Measurements from ENCODE around the gene CD200R1.
"Not testable (repeated sequence)": the region's sequence is repeated elsewhere in the genome, so short reads cannot be mapped to it uniquely, and the experiment has no call there.

CD200R1 gene

DNA sequence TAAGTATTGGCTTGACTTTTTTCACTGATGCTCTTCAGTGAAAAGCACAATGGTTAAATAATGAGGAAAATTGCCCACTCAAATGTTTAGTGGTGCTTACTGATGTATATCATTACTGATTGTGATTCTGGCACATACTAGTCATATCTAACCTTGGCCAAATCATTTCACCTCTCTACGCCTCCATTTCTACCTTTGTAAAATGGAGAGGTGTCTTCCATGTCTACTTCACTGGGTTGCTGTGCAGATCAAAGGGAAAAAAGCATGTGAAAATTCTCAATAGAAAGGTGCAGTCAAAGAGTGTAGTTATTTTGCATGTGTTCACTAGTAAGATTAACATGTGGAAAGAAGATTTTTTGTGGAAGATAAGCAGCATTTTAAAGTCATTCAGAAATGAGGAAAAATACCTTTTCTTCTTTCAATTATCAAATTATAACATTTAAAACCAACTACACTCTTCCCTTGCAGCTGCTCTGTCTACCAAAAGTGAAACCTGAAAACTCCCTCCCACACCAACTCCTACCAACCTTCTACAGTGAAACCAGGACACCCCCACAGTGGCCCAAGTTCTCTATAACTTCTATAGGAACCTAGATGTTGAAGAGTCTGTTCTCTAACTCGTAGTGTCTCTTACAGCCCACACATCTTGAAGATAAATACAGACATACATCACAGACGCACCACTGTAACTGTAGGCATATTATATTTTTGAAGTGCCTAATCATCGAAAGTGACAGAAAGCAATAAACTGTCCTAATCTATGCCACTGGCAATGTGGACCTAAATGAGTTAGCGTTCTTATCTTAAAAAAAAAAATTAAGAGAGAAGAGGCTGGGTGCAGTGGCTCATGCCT lies 1.4 kb downstream of the CD200R1 start:
- DNase-seq: peak; percentile 62

DNA sequence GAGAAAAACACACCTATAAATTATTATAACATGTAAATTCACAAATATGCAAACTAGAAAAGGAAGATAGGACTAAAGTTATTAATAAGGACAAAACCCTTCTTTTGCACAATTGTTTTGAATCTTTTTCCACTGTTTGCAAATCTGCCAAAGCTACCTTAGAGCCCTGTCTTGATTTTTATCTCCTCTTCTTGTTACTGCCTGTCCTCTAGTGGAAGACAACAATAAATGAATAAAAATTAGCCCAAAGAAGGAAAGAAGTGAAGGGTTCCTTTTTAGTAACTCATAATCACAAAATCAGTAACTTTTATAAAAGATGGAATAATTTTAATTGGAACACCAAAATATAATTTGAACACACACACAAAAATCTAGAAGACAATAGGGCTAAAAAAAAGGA lies 2.7 kb downstream of the CD200R1 start:
- DNase-seq: no peak

DNA sequence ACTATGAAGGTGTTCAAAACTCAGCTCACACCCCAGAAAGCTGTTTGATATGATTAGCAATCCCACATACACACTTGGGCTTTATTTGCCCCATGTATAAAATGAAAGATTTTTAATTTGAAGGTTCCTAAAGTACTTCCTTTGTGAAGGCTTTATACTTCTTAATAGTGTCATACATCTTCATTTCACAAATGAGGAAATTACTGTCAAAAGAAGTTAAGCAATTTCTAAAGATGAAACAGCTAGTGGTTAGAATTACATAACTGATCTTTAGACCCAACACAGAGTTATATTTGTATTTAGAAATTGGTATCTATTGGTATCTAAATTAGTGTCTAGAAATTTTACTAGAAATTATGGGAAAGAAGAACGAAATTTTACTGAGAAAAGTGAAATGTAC lies 7.1 kb downstream of the CD200R1 start:
- DNase-seq: no peak

DNA sequence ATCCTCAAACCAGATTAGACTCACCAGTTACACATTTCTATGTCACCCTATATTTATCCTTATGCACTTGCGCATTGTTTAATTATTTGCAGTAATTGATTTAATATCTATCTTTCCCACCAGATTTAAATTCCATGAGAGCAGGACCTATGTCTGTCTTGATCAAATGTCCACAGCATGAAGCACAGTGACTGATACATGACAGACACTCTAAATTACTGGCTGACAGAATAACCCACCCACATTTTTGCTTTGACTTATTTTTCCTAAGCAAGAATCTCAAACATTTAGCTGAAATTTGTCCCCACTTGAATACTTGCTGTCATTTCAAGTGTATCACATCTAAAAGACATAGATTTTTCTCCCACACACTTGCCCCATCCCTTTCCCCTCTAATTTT lies 7.5 kb downstream of the CD200R1 start:
- no peak for DNase-seq

DNA sequence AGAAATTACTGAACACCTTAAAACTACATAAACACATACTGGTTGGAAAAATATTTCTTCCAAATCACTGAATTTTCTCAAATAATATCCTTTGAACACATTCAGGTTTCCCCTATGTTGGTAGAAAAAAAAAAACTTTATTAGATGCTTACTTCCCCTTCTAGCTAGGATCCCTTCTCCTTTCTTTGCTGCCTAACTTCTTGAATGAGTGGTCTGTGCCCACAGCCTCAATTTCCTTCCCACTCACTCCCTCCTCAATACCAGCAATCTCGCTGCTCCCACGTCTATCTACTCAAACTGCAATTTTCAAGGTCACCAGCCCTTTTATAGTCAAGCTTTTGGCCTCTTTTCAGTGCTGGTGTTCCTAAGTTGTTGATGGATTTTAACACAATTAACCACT lies 8.3 kb downstream of the CD200R1 start:
- no peak for DNase-seq

DNA sequence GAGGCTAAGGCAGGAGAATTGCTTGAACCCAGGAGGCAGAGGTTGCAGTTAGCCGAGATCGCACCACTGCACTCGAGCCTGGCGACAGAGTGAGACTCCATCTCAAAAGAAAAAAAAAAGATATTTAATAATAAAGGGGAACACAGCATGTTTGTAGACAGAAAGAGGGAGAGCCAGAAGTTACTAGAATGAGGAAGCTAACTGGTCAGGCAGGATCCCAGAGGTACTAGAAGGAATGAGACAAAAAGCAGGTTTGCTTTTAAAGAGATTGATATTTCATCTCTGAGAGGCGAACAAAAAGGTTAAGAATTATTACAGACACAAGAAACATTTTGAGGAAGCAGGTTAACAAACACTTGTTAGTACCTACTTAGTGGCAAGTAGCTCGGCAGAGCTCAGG lies 9.2 kb downstream of the CD200R1 start:
- no peak for DNase-seq

DNA sequence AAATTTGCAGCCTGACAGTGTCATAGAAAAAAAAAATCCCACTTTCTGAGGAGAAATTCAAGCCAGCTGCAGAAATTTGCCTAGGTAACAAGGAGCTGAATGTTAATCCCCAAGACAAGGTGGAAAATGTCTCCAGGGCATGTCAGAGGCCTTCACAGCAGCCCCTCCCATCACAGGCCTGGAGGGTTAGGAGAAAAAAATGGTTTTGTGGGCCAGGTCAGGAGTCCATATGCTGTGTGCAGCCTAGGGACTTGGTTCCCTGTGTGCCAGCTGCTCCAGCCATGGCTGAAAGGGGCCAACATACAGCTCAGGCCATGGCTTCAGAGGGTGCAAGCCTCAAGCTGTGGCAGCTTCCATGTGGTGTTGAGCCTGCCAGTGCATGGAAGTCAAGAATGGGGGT lies 11.2 kb downstream of the CD200R1 start:
- no peak for DNase-seq

DNA sequence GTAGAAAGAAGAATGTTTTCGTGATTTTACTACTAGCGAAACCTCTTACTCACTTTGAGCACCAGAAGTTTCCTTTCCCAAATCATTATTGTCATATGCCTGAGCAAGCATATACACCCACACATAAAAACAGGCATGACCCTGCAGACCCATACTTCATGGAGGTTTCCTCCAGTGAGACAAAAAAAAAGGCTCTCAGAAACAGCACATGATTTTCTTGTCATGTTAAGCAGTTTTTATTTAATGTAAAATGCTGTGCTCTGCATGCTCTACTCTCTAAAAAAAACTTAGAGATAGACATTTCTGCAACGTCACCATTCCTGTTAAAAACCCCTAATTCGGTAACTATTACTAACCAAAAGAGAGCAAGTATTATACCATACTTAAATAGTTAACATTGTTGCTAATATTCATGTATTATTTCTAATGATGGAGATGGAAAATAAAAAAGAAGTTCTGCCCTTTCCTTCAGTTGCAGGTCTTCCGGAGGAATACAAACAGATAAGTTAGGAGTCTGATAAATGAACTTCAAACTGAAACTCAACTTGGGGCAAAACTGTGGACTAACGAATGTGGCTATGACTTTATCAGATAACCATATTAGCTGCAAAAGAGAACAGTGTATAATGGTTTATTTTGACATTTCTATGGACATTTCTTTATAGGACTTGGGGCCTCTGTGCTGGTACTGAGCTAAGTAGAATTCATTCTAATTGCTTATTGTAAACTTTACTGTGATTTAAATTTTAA lies 15.9 kb downstream of the CD200R1 start:
- peak; percentile 24 for DNase-seq

DNA sequence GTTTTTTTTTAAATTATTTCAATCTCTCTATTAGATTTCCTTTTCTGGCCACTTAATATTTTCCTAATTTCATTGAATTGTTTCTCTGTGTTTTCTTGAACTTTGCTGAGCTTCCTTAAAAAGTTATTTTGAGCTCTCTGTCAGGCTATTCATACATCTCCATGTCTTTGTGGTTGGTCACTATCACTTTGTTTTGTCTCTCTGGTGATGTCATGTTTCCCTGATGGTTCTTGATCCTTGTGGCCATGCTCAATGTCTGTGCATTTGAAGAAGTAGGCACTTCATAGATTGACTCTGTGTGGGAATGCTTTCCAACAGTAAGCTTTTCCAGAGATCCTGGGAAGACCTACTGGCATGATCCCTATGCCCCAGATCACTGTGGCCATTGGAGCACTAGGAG lies 18.6 kb downstream of the CD200R1 start:
- DNase-seq: no peak

DNA sequence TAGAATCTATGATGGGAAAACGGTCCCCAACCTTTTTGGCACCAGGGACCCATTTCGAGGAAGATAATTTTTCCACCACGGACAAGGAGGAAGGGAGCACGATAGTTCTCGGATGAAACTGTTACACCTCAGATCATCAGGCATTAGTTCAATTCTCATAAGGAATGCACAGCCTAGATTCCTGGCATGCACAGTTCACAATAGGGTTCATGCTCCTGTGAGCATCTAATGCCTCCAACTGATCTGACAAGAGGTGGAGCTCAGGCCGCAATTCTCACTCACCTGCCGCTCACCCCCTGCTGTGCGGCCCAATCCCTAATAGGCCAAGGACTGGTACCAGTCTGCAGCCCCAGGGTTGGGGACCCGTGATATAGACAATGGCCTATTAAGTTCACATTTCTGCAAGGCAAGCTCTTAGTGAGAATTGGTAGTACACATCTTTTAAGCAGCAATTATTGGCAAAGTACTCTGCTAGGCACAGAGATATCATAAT lies 26.5 kb downstream of the CD200R1 start:
- no peak for DNase-seq

DNA sequence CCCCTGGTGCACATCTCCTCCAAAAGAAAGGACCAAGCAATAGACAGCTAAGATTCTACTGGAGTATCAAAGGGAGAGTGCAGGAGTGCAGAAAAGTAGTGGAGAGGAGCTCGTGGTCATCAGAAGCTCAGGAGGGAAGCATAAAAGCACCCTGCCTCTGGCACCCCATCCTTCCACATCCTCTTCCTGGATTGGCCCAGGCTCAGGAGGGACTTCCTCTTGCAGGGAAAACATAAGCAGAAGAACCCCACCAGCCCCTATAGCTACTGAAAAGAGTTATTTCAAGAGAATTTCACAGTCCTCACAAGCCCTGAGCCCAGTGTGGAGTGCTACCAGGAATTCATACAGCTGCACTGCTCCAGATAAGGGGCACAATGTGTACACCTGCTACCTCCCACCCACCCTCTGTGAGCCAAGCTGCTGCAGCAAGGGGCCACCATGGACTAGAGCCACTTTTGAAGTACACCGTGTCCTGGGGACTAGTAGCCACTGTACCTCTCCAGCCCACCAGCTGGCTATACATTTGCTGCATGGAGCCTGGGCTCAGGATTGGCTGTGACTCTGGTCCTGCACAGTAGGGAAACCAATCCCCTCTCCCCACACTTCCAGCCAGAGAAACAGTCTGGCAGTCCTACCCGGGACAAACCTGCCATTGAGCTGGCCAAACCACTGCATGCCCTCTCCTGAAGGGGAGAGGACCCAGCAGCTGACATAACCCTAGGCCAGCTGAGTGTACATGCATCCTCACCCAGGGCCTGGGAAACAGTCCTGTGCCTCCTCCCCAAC lies 43.0 kb downstream of the CD200R1 start:
- DNase-seq: no peak

- DNase-seq: no peak
These were observed 44.1 kb downstream of the CD200R1 start for GRCh38 chr3:112930771-112931170.

DNA sequence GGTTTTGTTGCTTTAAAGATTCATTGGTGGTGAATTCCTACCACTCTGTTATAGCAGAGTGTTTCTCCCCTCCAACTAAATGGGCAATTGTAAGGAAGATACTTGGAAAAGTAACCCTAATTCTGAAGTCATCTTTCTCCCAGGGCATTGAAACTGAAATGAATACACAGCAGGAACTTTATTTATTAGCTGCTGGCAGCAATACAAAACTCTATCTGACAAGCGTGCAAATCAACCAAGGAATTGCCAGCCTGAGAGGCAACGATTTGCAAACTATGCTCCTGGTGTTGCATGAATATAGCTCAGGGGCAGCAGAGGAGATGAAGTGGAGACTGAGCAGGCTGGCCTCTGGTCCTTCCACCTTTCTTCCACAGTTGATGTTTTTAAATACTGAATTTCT lies 48.9 kb downstream of the CD200R1 start:
- DNase-seq: no peak

DNA sequence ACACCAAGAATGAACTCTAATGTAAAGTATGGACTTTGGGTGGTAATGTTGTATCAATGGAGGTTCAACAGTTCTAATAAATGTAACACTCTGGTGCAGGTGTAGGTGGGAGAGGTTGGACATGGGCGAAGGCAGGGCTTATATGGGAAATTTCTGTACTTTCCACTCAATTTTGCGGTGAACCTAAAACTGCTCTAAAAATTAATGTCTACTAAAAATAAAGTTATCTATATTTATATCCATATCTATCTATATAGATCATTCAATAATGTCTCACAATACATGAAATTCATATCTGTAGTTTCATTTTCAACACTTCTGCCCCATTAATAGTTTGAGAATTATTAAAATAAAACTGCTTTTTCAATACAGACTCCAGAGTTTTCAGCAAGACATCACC lies 49.3 kb downstream of the CD200R1 start:
- no peak for DNase-seq

- DNase-seq: not testable (repeated sequence)
These were observed 55.4 kb downstream of the CD200R1 start for GRCh38 chr3:112919541-112919940.

GRCh38 chr3:112908252-112908651 lies 66.7 kb downstream of the CD200R1 start:
- DNase-seq: no peak

GRCh38 chr3:112904786-112905185 lies 70.1 kb downstream of the CD200R1 start:
- no peak for DNase-seq

DNA sequence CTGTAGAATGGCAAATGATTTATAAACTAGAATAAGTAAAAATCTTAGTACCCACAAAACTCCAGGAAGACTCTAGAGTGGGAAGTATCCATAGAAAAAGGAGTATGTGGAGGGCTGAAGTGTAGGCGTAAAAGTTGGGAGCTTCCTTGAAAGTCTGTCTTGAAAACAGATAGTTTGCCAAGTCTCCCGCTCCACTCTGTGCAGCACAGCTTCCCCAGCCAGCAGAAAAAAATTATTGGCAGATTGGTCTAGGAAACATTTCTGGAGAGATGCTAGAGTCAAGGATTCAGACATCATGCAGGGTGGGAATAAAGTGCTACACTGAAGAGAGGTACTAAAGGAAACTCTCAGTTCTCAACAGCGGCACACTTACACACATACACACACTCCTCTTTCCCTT lies 74.8 kb downstream of the CD200R1 start:
- no peak for DNase-seq

DNA sequence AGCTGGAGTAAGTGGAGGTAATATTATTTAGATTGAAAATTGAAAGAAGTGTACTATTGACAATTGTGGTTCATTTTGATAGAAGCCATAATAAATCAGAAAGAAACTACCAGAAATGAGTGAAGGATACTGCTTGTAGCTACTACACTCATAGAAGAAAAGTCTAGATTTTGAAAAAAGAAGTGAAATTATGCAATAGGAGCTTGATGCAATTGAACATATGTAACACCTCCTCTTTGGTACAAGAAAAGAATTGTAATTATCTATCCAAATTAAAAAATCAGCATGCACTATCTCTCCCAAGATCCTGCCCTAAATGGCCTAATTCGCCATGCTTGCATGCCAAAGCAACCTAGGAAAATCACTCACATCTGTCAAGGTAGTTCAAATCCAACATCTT lies 77.1 kb downstream of the CD200R1 start:
- DNase-seq: no peak

DNA sequence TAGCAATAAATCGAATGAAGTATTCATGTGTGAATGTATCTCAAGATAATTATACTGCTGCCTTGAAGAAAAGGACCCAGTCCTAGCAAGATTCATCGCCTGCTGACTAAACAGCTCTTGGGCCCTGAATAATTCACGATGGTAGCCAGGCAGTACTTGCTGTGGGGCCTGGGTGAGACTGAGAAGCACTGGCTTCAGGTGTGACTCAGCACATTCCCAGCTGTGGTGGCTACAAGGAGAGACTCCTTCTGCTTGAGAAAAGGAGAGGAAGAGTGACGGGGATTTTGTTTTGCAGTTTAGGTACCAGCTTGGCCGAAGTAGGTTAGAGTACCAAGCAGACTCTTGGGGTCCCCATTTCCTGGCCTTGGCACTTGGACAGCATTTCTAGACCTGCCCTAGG lies 80.6 kb downstream of the CD200R1 start:
- DNase-seq: no peak

DNA sequence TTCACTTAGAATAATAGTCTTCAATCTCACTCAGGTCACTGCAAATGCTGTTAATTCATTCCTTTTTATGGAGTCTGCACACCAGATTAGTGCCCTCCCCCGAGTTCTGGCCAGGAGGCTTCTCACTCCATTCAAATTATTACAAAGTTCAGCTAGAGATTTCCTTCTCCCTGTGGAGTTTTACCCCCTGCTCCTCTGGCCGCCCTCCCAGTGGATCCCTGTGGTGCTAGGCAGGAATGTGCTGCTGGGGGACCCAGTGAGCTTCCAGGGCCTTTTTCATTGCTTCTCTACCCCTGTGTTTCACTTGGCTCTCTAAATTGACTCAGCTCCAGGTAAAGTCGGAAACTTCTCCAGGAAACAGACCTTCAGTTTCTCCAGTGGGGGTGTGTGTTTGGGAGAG lies 85.5 kb downstream of the CD200R1 start:
- DNase-seq: no peak

- DNase-seq: no peak
These were observed 86.4 kb downstream of the CD200R1 start for GRCh38 chr3:112888381-112889085.

Data from stimulated activated CD4-positive, alpha-beta T cell treated with anti-CD3 and anti-CD28 coated beads, Interleukin-1b, Interleukin-23, amount 100 ng/mL, for 48 hours (primary cell).